Muscle of leg (tissue), 11 donors: ENCODE measurements around the gene RNF169. TPM values are rescaled to one million over a fixed set of nuclear protein-coding genes. Genes with fewer than 3 reads are reported as not detected.
A peak's percentile ranks its signal among the peaks of the same experiment; 100 is the strongest.

Source experiments
- DNase-seq: peaks from one replicate; pipeline ENCODE4 v3.0.0; 2013
- H3K27ac ChIP-seq: one replicate; pipeline ENCODE4 v1.5.1; 2013; ENCODE audit warnings: mild to moderate bottlenecking, low read length, control low read depth
- H3K27me3 ChIP-seq: one replicate; pipeline ENCODE4 v1.6.1; 2013; ENCODE audit warnings: low read length; ENCODE audit not compliant: control insufficient read depth, insufficient read depth
- H3K36me3 ChIP-seq: one replicate; pipeline ENCODE4 v1.6.1; 2013; ENCODE audit warnings: low read length; ENCODE audit not compliant: control insufficient read depth, insufficient read depth
- H3K4me1 ChIP-seq: one replicate; pipeline ENCODE4 v1.6.1; 2013; ENCODE audit warnings: low read length; ENCODE audit not compliant: control insufficient read depth, insufficient read depth
- H3K4me3 ChIP-seq: one replicate; pipeline ENCODE4 v1.5.1; 2013; ENCODE audit warnings: low read length, control low read depth
- H3K9me3 ChIP-seq: replicated peaks from 2 replicates; pipeline ENCODE4 v1.6.1; 2013; ENCODE audit warnings: low read depth, low read length; ENCODE audit not compliant: control insufficient read depth
- WGBS: methylation state at CpG from one replicate; pipeline ENCODE4 v1.1.5; 2013; ENCODE audit warnings: missing lambda C conversion rate; ENCODE audit not compliant: insufficient coverage; 5-methylcytosine and 5-hydroxymethylcytosine counted together
- polyA plus RNA-seq, 8 donors: library from polyadenylated mRNA; unstranded; fragments of 120-200 nt; gene quantifications; one replicate each; pipeline versions ENCODE4 v1.2.1 to v1.2.3, GENCODE V29; 2013; ENCODE audit warnings: inconsistent platforms in 1 of 8, low replicate concordance in 1 of 8; ENCODE audit not compliant: insufficient read length in 8 of 8, insufficient read depth in 1 of 8
- total RNA-seq: library from RNA; stranded (reverse); fragments of 120-200 nt; gene quantifications from one replicate; pipeline ENCODE4 v1.2.4, GENCODE V29; 2013

RNF169 gene
- total and polyA plus RNA-seq, 9 donors, result 7.4 to 15.3 (median 11.7) TPM

GRCh38 chr11:74709175-74709574 lies 39.5 kb upstream of the RNF169 start:
- Histone ChIP-seq H3K4me1 (peaks cover 15% of the 10 kb centered on the region), H3K36me3 (no peaks in the 10 kb centered on the region), H3K27ac (no peak overlapping the region), H3K9me3 (no peaks in the 10 kb centered on the region), H3K4me3 (no peak overlapping the region), H3K27me3 (no peaks in the 10 kb centered on the region)
- WGBS, result no CpG with 5 or more reads among the region's 3 CpGs
- DNase-seq, result no peak

- 19% methylated on average over 2 of the region's 8 CpGs for WGBS
- Histone ChIP-seq H3K4me1 (peaks cover 15% of the 10 kb centered on the region), H3K36me3 (no peaks in the 10 kb centered on the region), H3K27ac (no peak overlapping the region), H3K27me3 (no peaks in the 10 kb centered on the region), H3K4me3 (no peak overlapping the region), H3K9me3 (no peaks in the 10 kb centered on the region)
- peak; percentile 94 for DNase-seq
Measured at GRCh38 chr11:74710281-74710938, 38.2 kb upstream of the RNF169 start.

DNA sequence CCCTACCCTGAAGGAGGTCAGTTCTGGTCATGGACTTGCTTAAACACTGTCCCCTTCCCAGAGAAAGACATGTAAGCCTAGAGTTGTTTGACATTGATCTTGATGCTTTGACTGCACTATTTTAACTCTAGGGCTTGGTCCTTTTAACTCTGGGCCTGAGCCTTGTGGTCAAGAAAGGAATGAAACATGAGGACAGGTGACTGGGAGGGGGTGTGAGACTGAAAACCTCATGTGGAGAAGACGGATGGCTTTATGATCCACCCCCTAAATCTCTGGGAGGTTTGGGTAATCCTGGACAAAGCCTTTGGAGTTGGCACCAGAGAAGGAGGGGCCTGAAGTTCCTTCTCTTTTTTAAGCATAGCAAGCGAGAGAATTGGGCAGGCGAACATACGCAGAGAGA lies 35.0 kb upstream of the RNF169 start:
- H3K9me3 ChIP-seq, result no peaks in the 10 kb centered on the region
- peaks cover 25% of the 10 kb centered on the region for H3K4me1 ChIP-seq
- no peak overlapping the region for H3K27ac ChIP-seq
- H3K4me3 ChIP-seq, result no peak overlapping the region
- WGBS, result 90% methylated on average over 2 of the region's 4 CpGs
- DNase-seq, result no peak
- peaks cover 4% of the 10 kb centered on the region for H3K27me3 ChIP-seq
- no peaks in the 10 kb centered on the region for H3K36me3 ChIP-seq

DNA sequence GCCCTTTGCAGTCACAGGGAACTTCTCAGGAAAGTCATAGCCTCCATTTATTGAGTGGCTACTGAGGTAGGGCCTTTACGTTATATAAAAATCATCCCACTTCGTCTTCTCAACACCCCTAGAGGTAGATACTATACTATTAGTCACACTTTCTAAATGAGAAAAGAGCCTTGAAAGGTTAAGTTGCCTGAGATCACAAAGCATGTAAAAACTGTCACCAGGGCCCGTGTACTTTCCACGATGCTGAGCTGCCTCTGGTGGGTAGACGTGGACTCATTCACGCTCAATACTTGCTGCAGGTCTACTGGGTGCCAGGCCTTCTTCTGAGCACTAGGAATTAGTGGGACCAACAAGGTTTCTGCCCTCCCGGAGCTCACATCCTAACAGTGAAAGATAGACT lies 33.7 kb upstream of the RNF169 start:
- DNase-seq, result no peak
- Histone ChIP-seq H3K4me3 (no peak overlapping the region), H3K4me1 (peaks cover 30% of the 10 kb centered on the region), H3K27me3 (peaks cover 4% of the 10 kb centered on the region), H3K36me3 (no peaks in the 10 kb centered on the region), H3K27ac (no peak overlapping the region), H3K9me3 (no peaks in the 10 kb centered on the region)
- 95% methylated on average over 4 of the region's 7 CpGs for WGBS

DNA sequence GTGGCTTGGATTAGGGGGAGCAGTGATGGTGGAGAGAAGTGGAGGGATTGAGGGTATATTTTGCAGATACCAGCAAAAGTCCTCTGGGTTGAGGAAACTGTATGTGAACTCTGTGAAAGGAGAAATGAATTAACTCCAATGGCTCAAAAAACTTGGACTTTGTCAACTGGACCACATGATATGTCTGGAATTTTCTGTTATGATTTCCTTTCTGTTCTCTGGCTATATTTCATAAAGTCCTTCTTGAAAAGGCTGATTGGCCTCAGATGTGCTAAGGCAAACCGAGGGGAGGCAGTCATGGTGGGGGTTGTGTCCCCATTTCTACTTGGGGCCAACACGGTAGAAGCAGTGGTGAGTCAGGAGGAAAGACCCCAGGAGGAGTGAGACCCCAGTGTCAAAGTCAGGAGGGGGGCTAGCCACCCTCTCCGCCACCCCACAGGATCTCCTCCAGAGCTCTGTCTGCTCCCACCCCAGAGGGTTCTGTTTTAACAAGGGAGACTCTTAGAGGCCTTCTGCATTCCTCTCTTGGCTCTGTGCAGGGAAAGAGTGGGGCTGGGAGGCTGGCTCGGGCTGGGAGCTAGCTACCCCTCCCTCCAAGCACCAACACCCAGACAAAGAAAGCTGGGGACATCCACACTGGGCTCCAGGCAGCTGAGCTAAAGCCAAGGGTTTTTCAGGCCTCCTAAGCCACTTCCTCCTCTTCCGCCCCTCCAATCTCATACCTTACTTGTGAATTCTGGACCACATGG lies 31.3 kb upstream of the RNF169 start:
- peaks cover 30% of the 10 kb centered on the region for H3K4me1 ChIP-seq
- no CpG with 5 or more reads among the region's 5 CpGs for WGBS
- DNase-seq, result peak; percentile 59
- peaks cover 4% of the 10 kb centered on the region for H3K27me3 ChIP-seq
- no peak overlapping the region for H3K4me3 ChIP-seq
- H3K27ac ChIP-seq, result no peak overlapping the region
- no peaks in the 10 kb centered on the region for H3K36me3 ChIP-seq
- H3K9me3 ChIP-seq, result no peaks in the 10 kb centered on the region

DNA sequence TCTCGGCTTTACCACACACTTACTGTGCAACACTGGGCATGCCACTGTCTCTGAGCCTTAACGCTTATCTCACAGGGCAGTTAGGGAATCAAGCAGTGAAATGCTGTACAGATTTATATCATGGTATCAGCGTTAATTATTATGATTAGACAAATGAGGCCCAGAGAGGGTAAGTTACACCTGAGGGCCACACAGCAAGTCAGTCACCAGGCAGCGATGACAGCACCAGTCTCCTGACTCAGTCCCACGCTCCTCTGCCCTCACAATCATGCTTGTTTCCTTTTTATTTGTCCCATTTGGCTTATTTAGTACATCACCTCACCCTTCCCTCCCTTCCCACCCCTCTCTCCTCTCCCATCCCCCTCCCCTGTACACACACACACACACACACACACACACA lies 29.6 kb upstream of the RNF169 start:
- DNase-seq, result no peak
- no peak overlapping the region for H3K4me3 ChIP-seq
- H3K9me3 ChIP-seq, result no peaks in the 10 kb centered on the region
- 89% methylated on average over 4 of the region's 5 CpGs for WGBS
- no peaks in the 10 kb centered on the region for H3K36me3 ChIP-seq
- peaks cover 4% of the 10 kb centered on the region for H3K27me3 ChIP-seq
- H3K27ac ChIP-seq, result no peak overlapping the region
- peaks cover 30% of the 10 kb centered on the region for H3K4me1 ChIP-seq

DNA sequence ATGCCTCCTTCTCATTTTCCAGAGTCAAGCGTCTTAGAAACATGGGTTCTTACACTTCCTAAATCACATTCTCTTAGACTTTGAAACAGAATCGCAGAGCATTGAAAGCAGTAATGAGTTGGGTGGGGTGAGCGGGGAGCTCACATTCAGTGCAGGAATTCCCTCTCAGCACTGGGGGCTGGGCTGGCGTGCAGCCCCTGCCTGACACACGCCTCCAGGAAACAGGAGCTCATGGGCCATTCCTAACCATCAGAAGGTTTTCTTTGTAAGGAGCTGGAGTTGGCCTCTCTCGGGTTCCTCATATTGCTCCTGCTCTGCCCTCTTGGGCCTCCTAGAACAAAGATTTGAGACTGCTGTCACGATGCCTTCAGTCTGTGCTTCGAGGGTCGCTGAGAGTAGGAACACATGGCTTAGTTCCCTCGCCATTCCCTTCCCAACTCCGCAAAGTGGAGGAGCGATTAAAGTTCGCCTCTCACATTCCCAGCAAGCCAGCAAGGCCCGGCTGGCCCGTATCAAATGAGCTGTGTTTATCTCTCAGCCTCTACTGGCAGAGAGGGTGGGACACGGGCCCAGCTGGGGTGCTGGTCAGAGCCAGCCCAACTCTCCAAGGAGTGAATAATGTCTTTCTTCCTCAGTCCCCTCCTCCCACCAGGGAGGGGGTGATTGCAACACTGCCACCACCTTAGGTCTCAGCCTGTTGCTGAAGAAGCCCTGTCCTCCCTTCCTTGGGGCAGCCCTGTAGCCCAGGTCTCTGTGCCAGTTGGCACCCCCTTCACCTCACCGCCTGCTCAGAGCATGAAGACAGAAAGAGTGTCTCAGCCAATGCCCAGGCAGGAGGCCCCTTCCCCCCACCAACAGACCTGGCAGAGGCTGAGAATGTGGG lies 27.8 kb upstream of the RNF169 start:
- peaks cover 6% of the 10 kb centered on the region for H3K27me3 ChIP-seq

DNA sequence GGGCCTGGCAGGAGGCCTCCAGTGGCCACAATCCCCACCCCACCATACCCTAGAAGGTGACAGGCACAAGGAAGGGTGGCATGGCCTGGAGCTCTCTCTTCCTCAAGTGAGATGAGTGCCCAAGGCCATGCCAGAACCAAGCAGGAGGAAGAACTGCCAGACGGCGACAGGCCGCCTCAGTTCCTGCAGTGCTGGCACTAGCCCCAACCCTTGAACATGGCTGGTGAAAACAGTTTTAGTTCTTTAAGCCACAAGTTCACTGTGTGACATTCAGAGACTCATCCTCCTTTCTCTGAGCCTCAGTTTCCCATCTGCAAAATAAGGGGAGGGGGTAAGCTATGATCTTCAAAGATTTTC lies 27.2 kb upstream of the RNF169 start:
- H3K4me3 ChIP-seq, result no peak overlapping the region
- H3K9me3 ChIP-seq, result no peaks in the 10 kb centered on the region
- H3K36me3 ChIP-seq, result no peaks in the 10 kb centered on the region
- H3K27me3 ChIP-seq, result peaks cover 6% of the 10 kb centered on the region
- DNase-seq, result no peak
- WGBS, result 92% methylated on average over 3 of the region's 3 CpGs
- H3K4me1 ChIP-seq, result peaks cover 43% of the 10 kb centered on the region
- peak overlapping the region; percentile 80 for H3K27ac ChIP-seq

More for the DNA sequence above, 27.8 kb upstream of the RNF169 start:
- Histone ChIP-seq H3K9me3 (no peaks in the 10 kb centered on the region), H3K4me1 (peaks cover 37% of the 10 kb centered on the region), H3K4me3 (no peak overlapping the region), H3K27ac (peak overlapping the region; percentile 80), H3K36me3 (no peaks in the 10 kb centered on the region)
- peak; percentile 54 for DNase-seq
- 34% methylated on average over 12 of the region's 17 CpGs for WGBS

DNA sequence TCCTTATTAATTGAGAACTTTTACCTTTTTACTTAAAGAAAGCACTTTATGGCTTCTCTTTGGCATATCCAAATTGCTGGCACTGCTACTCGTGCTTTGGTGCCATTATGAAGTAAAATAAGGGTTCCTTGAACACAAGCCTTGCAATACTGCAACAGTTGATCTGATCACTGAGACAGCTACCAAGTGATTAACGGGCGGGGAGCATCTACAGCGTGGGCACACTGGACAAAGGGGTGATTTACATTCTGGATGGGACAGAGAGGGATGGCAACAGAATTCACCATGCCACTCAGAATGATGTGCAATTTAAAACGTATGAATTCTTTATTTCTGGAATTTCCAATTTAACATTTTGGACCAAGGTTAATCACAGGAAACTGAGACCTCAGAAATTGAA lies 25.1 kb upstream of the RNF169 start:
- H3K27me3 ChIP-seq, result peaks cover 8% of the 10 kb centered on the region
- no peaks in the 10 kb centered on the region for H3K36me3 ChIP-seq
- H3K9me3 ChIP-seq, result no peaks in the 10 kb centered on the region
- DNase-seq, result no peak
- no peak overlapping the region for H3K27ac ChIP-seq
- no peak overlapping the region for H3K4me3 ChIP-seq
- 73% methylated on average over 3 of the region's 5 CpGs for WGBS
- peaks cover 37% of the 10 kb centered on the region for H3K4me1 ChIP-seq

DNA sequence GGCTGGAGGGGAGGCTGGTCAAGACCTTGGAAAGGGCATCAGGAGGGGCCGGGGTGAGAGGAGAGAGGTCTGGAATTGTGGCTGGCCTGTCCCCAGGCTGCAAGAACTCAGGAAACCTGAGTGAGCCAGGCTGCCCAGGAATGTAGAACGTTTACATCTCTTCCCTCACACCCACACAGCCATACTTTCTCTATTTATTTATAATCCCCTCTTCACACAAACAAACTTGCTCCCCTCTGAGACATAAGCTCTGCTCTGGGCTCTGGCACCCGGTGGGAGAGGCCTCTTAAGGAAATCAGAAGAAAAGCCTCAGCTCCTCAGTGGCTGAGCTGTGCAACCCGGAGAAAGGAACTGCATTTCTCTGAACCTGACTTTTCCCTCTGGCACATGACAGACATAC lies 22.9 kb upstream of the RNF169 start:
- no peaks in the 10 kb centered on the region for H3K36me3 ChIP-seq
- DNase-seq, result no peak
- H3K4me3 ChIP-seq, result no peak overlapping the region
- H3K27me3 ChIP-seq, result peaks cover 30% of the 10 kb centered on the region
- peaks cover 30% of the 10 kb centered on the region for H3K4me1 ChIP-seq
- 64% methylated on average over 3 of the region's 4 CpGs for WGBS
- H3K27ac ChIP-seq, result peak overlapping the region; percentile 65
- no peaks in the 10 kb centered on the region for H3K9me3 ChIP-seq
